Osteoblast (primary cell): ENCODE results near the gene ARHGDIA. TPM values are rescaled to one million over a fixed set of nuclear protein-coding genes. Genes with fewer than 3 reads are reported as not detected.

Experiments
- DNase-seq: peaks from one replicate; pipeline ENCODE4 v3.0.0; 2011; ENCODE audit warnings: low spot score, mixed read lengths; ENCODE audit not compliant: insufficient read length; ENCODE audit errors: missing footprints
- H2AFZ ChIP-seq: 2 replicates; pipeline ENCODE4 v1.6.0; 2011; ENCODE audit warnings: mild to moderate bottlenecking, low read length
- H3K27ac ChIP-seq: 2 replicates; pipeline ENCODE4 v1.5.1; 2011; ENCODE audit warnings: mild to moderate bottlenecking, low read depth, low read length, moderate library complexity
- H3K27me3 ChIP-seq: 2 replicates; pipeline ENCODE4 v1.6.0; 2012; ENCODE audit warnings: mild to moderate bottlenecking, control low read depth, inconsistent platforms, low read length, moderate library complexity; ENCODE audit not compliant: insufficient read depth
- H3K36me3 ChIP-seq: 2 replicates; pipeline ENCODE4 v1.5.1; 2011; ENCODE audit warnings: mild to moderate bottlenecking, low read length, control low read depth, moderate library complexity; ENCODE audit not compliant: insufficient read depth
- H3K4me1 ChIP-seq: 2 replicates; pipeline ENCODE4 v1.5.1; 2011; ENCODE audit warnings: mild to moderate bottlenecking, low read length, control low read depth, moderate library complexity; ENCODE audit not compliant: insufficient read depth
- H3K4me2 ChIP-seq: 2 replicates; pipeline ENCODE4 v1.6.0; 2011; ENCODE audit warnings: mild to moderate bottlenecking, low read length; ENCODE audit not compliant: insufficient read depth
- H3K4me3 ChIP-seq: fragments of 200-600 bp; sonication (generic); 3 replicates; pipeline ENCODE4 v1.5.1; 2012; ENCODE audit warnings: mild to moderate bottlenecking, low read length, inconsistent platforms; ENCODE audit not compliant: insufficient read depth
- H3K79me2 ChIP-seq: 2 replicates; pipeline ENCODE4 v1.6.0; 2012; ENCODE audit warnings: mild to moderate bottlenecking, low read length, control low read depth, inconsistent platforms; ENCODE audit not compliant: insufficient read depth
- H3K9me3 ChIP-seq: 2 replicates; pipeline ENCODE4 v1.5.1; 2011; ENCODE audit warnings: low read depth, low read length, control low read depth
- H4K20me1 ChIP-seq: 2 replicates; pipeline ENCODE4 v1.6.0; 2012; ENCODE audit warnings: mild to moderate bottlenecking, low read length, control low read depth; ENCODE audit not compliant: insufficient read depth
- total RNA-seq: library from RNA; depleted of rRNA; stranded (reverse); fragments of >200 nt; gene quantifications from 2 replicates; pipeline ENCODE4 v1.2.3, GENCODE V29; 2012
- TF ChIP-seq, protein P1 (sequence below): IDR thresholded peaks from 2 replicates; pipeline ENCODE4 v1.5.1; 2011; ENCODE audit warnings: mild to moderate bottlenecking, low read depth, low read length, moderate library complexity; ENCODE audit errors: extremely low read depth

The ARHGDIA gene
- total RNA-seq, 1 donor, result 133 TPM

- Histone ChIP-seq H3K4me2 (no peak overlapping the region), H2AFZ (no peak overlapping the region), H3K27ac (no peak overlapping the region), H3K4me3 (no peak overlapping the region), H3K4me1 (peaks cover 14% of the 10 kb centered on the region), H4K20me1 (peaks cover 38% of the 10 kb centered on the region), H3K9me3 (no peaks in the 10 kb centered on the region), H3K27me3 (no peaks in the 10 kb centered on the region), H3K36me3 (peaks cover 47% of the 10 kb centered on the region), H3K79me2 (peaks cover 37% of the 10 kb centered on the region)
- no peak for DNase-seq
- TF ChIP-seq, protein P1, sequence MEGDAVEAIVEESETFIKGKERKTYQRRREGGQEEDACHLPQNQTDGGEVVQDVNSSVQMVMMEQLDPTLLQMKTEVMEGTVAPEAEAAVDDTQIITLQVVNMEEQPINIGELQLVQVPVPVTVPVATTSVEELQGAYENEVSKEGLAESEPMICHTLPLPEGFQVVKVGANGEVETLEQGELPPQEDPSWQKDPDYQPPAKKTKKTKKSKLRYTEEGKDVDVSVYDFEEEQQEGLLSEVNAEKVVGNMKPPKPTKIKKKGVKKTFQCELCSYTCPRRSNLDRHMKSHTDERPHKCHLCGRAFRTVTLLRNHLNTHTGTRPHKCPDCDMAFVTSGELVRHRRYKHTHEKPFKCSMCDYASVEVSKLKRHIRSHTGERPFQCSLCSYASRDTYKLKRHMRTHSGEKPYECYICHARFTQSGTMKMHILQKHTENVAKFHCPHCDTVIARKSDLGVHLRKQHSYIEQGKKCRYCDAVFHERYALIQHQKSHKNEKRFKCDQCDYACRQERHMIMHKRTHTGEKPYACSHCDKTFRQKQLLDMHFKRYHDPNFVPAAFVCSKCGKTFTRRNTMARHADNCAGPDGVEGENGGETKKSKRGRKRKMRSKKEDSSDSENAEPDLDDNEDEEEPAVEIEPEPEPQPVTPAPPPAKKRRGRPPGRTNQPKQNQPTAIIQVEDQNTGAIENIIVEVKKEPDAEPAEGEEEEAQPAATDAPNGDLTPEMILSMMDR, result no peak
Measured at GRCh38 chr17:81911969-81912368, 40.8 kb upstream of the ARHGDIA start.

DNA sequence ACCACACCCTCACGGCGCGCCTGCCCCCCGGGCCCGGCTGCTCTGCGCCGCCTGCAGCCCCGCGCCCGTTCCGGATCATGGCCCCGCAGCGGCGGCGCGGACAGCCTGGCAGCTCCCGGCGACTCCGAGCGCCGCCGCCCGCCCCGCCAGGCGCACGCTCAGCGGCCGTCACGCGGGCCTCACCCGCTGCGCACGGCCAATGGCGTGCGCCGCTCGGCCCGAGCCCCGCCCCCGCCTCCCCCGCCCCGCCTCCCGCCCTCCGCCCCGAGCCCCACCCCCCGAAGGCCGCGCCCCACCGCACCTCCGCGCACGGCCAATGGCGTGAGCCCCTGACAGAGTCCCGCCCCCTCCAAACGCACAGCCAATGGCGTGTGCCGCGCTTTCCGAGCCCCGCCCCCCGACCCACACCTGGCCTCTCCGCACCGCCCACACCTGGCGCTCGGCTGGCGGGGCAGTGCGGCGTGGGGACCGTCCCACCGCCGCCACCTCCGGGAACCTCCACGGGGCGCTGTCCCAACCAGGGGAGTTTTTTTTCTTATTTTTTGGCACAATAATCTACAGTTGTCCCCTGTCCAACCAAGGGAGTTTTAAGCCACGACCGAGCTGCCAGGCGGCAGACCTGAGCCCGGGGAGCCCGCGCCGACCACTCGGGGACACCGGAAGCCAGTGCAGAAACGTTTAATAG, 40.3 kb upstream of the ARHGDIA start, which contains the start of gene PCYT2:
Gene PCYT2, minus strand, starts transcription at position 123 of the 685 bp plus-strand sequence. Its CDS starts 44 bp downstream, at position 79.
- H3K4me1 ChIP-seq, result peaks cover 9% of the 10 kb centered on the region
- H4K20me1 ChIP-seq, result peaks cover 35% of the 10 kb centered on the region
- peak; percentile 100 for DNase-seq
- H2AFZ ChIP-seq, result peak within 1 kb of the TSS; percentile 2
- no peaks in the 10 kb centered on the region for H3K9me3 ChIP-seq
- peaks cover 47% of the 10 kb centered on the region for H3K36me3 ChIP-seq
- no peaks in the 10 kb centered on the region for H3K27me3 ChIP-seq
- H3K4me3 ChIP-seq, result peak within 1 kb of the TSS; percentile 82
- peak within 1 kb of the TSS; percentile 79 for H3K4me2 ChIP-seq
- H3K27ac ChIP-seq, result no peak within 1 kb of the TSS
- peaks cover 34% of the 10 kb centered on the region for H3K79me2 ChIP-seq
- TF ChIP-seq, protein P1, result no peak

DNA sequence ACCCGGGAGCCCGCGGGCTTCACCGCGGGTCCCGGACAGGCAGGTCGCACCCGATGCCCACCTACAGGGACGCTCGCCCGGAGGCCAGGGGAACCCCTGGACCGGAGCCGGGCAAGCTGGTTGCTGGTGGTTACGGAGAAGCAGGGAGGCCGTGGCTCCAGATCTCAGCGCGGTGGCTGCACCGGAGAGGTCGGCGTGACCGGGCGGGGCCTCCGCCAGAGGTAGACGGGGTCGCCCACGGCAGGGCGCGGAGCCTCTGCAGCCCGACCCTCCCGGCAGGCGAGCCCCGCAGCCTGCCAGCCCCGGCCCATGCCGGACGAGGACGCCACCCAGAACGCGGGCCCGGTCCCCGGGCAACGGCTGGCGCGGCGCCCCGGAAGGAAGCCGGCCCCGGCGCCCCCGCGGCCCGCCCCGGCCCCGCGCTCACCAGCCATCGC, 39.7 kb upstream of the ARHGDIA start:
- Histone ChIP-seq H3K4me3 (peak overlapping the region; percentile 82), H3K79me2 (peaks cover 29% of the 10 kb centered on the region), H3K9me3 (no peaks in the 10 kb centered on the region), H3K27me3 (no peaks in the 10 kb centered on the region), H3K36me3 (peaks cover 43% of the 10 kb centered on the region), H4K20me1 (peaks cover 31% of the 10 kb centered on the region), H3K4me1 (peaks cover 5% of the 10 kb centered on the region), H3K4me2 (peak overlapping the region; percentile 79), H2AFZ (peak overlapping the region; percentile 2), H3K27ac (no peak overlapping the region)
- TF ChIP-seq, protein P1, result no peak
- DNase-seq, result peak; percentile 96
